ENCODE results near the gene PDCD10.

Gene PDCD10

DNA sequence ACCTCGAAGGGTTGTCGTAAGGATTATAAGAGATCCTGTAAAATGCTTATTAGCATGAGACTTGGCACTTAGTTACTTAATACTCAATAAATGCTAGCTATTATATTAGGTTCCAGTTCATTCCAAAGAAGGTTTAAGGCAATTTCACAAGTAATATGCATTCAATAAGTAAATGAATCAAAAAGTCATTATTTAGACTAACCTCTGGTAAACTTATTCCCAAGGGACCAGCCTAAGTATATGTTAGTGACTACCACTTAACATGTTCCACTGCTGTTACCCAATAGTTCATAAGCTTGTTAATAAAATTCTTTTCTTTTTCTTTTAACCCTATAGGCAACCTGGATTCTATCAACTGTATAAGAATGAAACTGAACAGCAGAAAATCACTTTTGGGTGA is 5.1 kb downstream of the PDCD10 start:
- no peak for TF ChIP-seq ZNF624 (tag by site-specific recombination; IDR thresholded peaks at IDR 0.05)
- TF ChIP-seq ZNF266 (tag by site-specific recombination; IDR thresholded peaks at IDR 0.05; ENCODE audit: low read depth): no peak
- ChIA-PET CTCF (interaction anchor here (1.0 kb wide), 1 partner anchor 45 kb away, joined by 3 read pairs; no protein-coding TSS in a partner anchor), POLR2A (no interaction called here)
- H3K4me3 ChIP-seq (ENCODE audit: low read depth, low read length): no peak overlapping the region
- H3K27ac ChIP-seq (ENCODE audit: extremely low read depth, low read depth, low read length): no peak overlapping the region
- H3K9me3 ChIP-seq (ENCODE audit: control insufficient read depth, insufficient read depth, low read depth, low read length): no peaks in the 10 kb centered on the region
- no peaks in the 10 kb centered on the region for H3K4me1 ChIP-seq (ENCODE audit: control insufficient read depth, insufficient read depth, low read length)
- no peaks in the 10 kb centered on the region; a peak in 1 of 3 replicates for H3K36me3 ChIP-seq (ENCODE audit: control insufficient read depth in 2 of 2, insufficient read depth in 1 of 2, low read length in 2 of 2)

DNA sequence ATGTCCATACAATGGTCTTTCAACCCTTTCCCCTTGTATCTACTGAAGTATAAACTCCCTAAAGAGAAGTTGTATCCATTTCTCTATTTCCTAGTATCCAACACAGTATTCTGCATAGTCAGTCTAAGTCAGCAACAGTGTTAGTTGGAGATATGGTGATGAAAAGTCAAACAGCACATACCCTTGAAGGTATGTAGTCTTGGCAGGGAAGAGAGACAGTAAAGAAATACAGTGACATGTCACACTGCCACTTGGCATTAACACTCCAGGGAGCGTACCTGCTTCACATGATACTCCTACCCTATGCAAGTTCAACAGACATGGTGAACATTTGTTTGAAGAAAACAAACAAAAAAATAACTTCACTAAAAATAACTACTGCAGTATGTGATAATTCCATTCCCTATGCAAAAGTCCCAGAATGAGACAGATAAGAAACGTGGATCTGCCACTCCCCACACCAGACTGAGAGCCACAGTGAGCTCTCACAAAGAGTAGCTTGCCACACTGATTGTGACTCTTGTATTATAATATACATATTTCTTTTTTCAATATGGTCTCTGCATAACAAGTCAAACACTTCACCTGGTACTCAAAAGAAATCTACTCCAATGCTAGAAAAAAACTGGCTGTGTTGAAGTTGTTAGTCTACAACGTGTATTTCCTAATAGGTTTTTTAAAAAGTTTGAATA is 5.9 kb downstream of the PDCD10 start:
- Histone ChIP-seq H3K27ac (ENCODE audit: extremely low read depth, low read depth, low read length) (no peak overlapping the region), H3K4me3 (ENCODE audit: low read depth, low read length) (no peak overlapping the region), H3K4me1 (ENCODE audit: control insufficient read depth, insufficient read depth, low read length) (no peaks in the 10 kb centered on the region), H3K36me3 (ENCODE audit: control insufficient read depth in 2 of 2, insufficient read depth in 1 of 2, low read length in 2 of 2) (no peaks in the 10 kb centered on the region; a peak in 1 of 3 replicates), H3K9me3 (ENCODE audit: control insufficient read depth, insufficient read depth, low read depth, low read length) (no peaks in the 10 kb centered on the region)
- ChIA-PET CTCF (interaction anchor here (1.0 kb wide), 1 partner anchor 44 kb away, joined by 3 read pairs; no protein-coding TSS in a partner anchor), POLR2A (no interaction called here)
- TF ChIP-seq, protein P1, sequence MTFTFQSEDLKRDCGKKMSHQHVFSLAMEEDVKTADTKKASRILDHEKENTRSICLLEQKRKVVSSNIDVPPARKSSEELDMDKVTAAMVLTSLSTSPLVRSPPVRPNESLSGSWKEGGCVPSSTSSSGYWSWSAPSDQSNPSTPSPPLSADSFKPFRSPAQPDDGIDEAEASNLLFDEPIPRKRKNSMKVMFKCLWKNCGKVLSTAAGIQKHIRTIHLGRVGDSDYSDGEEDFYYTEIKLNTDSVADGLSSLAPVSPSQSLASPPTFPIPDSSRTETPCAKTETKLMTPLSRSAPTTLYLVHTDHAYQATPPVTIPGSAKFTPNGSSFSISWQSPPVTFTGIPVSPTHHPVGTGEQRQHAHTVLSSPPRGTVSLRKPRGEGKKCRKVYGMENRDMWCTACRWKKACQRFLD (tag by site-specific recombination; IDR thresholded peaks at IDR 0.05): no peak
- TF ChIP-seq TCF7L2 (IDR thresholded peaks at IDR 0.05; ENCODE audit: borderline replicate concordance, low read depth, low read length): no peak
- TF ChIP-seq, protein P2, sequence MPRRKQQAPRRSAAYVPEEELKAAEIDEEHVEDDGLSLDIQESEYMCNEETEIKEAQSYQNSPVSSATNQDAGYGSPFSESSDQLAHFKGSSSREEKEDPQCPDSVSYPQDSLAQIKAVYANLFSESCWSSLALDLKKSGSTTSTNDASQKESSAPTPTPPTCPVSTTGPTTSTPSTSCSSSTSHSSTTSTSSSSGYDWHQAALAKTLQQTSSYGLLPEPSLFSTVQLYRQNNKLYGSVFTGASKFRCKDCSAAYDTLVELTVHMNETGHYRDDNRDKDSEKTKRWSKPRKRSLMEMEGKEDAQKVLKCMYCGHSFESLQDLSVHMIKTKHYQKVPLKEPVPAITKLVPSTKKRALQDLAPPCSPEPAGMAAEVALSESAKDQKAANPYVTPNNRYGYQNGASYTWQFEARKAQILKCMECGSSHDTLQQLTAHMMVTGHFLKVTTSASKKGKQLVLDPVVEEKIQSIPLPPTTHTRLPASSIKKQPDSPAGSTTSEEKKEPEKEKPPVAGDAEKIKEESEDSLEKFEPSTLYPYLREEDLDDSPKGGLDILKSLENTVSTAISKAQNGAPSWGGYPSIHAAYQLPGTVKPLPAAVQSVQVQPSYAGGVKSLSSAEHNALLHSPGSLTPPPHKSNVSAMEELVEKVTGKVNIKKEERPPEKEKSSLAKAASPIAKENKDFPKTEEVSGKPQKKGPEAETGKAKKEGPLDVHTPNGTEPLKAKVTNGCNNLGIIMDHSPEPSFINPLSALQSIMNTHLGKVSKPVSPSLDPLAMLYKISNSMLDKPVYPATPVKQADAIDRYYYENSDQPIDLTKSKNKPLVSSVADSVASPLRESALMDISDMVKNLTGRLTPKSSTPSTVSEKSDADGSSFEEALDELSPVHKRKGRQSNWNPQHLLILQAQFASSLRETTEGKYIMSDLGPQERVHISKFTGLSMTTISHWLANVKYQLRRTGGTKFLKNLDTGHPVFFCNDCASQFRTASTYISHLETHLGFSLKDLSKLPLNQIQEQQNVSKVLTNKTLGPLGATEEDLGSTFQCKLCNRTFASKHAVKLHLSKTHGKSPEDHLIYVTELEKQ (tag by site-specific recombination; IDR thresholded peaks at IDR 0.05; ENCODE audit: borderline replicate concordance): no peak
- no peak for TF ChIP-seq ZNF555 (tag by site-specific recombination; conservative IDR thresholded peaks at IDR 0.05)
- TF ChIP-seq ZNF221 (tag by site-specific recombination; IDR thresholded peaks at IDR 0.05; ENCODE audit: borderline replicate concordance): no peak
- no peak for TF ChIP-seq ZNF549 (tag by site-specific recombination; IDR thresholded peaks at IDR 0.05)
- TF ChIP-seq SP7 (tag by site-specific recombination; IDR thresholded peaks at IDR 0.05): no peak
- TF ChIP-seq ZNF239 (tag by site-specific recombination; IDR thresholded peaks at IDR 0.05): no peak

DNA sequence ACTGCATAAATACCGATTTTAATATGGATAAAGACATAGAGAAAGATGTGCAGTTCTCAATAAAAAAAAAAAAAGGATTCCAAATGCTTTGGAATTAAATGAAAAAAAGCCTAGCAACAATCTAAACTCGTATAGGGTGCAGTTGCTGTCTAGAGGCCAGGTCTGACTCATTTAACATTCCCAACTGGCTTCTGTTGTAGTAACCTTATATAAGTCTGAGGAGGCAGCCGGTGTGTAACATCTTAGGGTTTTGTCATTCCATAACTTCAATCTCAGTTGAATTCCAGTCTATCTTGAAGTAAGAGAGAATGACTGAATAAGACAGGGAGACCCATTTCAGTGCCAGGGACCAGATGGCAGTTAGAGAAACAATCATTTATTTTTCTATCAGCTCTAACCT is 6.5 kb downstream of the PDCD10 start:
- TF ChIP-seq, protein P3, sequence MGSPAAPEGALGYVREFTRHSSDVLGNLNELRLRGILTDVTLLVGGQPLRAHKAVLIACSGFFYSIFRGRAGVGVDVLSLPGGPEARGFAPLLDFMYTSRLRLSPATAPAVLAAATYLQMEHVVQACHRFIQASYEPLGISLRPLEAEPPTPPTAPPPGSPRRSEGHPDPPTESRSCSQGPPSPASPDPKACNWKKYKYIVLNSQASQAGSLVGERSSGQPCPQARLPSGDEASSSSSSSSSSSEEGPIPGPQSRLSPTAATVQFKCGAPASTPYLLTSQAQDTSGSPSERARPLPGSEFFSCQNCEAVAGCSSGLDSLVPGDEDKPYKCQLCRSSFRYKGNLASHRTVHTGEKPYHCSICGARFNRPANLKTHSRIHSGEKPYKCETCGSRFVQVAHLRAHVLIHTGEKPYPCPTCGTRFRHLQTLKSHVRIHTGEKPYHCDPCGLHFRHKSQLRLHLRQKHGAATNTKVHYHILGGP (tag by site-specific recombination; IDR thresholded peaks at IDR 0.05): no peak
- no peak overlapping the region for H3K27ac ChIP-seq (ENCODE audit: extremely low read depth, low read depth, low read length)
- ChIA-PET POLR2A (no interaction called here), CTCF (interaction anchor here (0.6 kb wide), 1 partner anchor 56 kb away, joined by 3 read pairs; no protein-coding TSS in a partner anchor)
- H3K9me3 ChIP-seq (ENCODE audit: control insufficient read depth, insufficient read depth, low read depth, low read length): no peaks in the 10 kb centered on the region
- no peak overlapping the region for H3K4me3 ChIP-seq (ENCODE audit: low read depth, low read length)
- H3K36me3 ChIP-seq (ENCODE audit: control insufficient read depth in 2 of 2, insufficient read depth in 1 of 2, low read length in 2 of 2): no peaks in the 10 kb centered on the region; a peak in 1 of 3 replicates
- no peaks in the 10 kb centered on the region for H3K4me1 ChIP-seq (ENCODE audit: control insufficient read depth, insufficient read depth, low read length)
